Measurements from ENCODE around the gene SLC52A1.

Gene SLC52A1

GRCh38 chr17:4986951-4987766 is 48.1 kb downstream of the SLC52A1 start, which contains the start of gene CAMTA2:
Gene CAMTA2 (minus strand): TSS chr17:4987675. CDS start chr17:4986222, 1,453 bp downstream.
- peak; percentile 44 to 80 for DNase-seq

DNA sequence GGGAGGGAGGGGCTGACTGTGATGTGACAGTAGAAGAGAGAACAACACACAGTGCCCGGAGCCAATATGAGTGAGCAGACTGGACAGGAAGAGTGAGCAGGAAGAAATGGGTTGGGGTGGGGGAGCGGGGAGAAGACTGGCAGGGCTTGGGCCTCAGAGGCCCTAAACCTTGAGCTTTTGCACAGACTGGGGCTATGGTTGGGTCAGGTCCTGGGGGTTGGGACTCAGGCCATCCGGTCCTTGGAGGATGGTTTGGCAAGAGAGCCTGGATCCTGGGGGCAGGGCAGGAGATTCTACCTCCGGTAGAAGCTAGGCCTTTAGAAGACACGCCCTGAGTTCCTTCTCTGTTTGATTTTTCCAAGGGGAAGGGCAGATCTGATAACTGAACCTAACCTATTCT is 48.8 kb downstream of the SLC52A1 start:
- no peak for DNase-seq
